NCI-H2196 treated with DMSO at 0.1 percent for 48 hours (cell line): ENCODE measurements around the gene PRKCH.

Experiments
- DNase-seq: peaks from one replicate; lab custom pipeline; 2025; ENCODE audit not compliant: unreplicated experiment; lab: John Stamatoyannopoulos, UW

PRKCH gene

DNA sequence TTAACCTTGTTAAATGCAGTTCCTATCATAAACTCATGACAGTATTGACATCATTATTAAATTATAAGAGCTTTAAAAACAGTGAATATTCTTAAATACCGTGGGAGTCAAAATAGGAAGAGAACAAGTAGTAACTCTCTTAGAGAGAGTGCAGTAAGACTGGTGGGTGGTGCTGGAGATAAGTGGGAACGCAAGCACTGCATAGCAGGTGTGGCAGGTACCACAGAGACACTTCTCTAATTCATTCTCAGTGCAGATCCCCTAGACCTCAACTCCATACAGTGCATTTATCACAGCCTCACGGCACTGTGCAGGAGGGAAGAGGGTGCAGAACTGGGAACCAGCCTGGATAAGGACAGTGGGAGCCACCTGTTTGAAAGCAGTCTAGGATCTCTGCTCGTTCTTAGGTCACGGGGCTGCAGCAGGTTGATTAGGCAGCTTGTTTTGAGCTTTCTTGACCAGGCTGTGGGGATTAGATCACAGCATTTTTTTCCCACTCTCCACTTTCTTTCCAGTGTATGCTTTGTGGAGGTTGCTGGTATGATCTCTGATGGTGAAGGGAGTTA lies 165.6 kb downstream of the PRKCH start:
- DNase-seq, result no peak

DNA sequence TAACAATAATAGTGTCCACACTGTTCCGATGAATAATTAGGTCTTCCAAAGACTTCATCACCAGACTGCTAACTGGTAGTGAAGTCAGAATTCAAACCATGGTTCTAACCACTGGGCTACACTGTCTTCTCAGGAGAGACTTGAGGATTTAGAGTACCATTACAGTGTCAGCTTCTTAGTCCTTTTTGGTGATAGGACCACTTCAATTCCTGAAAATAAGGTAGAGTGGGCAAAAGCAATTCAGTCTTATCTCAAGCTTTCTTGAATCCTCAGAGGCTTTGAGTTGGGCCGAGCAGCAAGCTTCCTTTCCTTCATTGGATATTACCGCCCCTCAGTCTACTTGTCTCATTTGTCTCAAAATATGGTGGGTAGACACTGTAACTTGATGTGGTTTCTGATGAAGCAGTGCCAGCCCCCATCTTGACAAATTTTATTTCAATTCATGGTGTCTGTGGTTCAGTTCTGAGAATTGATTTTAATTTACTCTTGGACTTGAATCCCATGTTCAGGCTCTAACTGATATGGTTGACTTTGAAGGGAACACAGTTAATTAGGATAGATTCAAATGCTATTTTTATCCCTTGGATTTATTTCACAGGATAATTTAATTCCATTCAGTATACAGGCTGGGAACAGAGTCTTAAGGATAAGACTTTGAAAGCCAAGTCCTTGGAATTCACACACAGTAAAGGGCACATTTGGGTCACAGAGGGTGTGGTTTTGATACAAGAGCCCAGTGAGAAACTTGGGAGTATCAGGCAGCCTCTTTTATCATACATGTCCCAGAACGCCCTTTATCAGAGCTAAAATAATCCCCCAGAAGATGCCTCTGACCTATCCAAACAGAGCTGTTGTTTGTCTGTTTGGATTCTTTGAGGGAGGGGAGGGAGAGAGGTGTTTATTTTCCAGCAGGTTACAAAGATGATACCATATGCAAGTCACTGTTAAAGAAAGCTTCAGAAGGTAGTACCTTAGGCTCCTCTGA lies 167.3 kb downstream of the PRKCH start:
- DNase-seq, result no peak

DNA sequence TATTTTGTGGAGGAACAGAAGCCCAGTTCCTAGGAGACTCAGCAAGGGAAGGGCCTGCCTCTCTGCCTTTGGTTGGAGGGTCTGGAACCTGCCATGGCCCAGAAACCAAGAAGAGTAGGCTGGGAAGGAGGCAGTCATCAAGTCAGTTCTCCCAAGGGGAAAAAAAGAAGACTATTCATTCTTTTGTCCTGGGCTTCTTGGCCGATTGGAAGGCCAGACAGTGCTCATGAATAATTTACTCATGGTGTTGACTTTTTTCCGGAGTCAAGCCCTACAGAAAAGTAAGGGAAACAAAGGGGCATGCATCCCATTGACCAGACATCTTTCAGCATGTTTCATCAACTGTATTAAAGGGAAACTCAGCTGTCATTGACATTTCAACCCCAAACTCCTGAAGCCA lies 168.1 kb downstream of the PRKCH start:
- no peak for DNase-seq

DNA sequence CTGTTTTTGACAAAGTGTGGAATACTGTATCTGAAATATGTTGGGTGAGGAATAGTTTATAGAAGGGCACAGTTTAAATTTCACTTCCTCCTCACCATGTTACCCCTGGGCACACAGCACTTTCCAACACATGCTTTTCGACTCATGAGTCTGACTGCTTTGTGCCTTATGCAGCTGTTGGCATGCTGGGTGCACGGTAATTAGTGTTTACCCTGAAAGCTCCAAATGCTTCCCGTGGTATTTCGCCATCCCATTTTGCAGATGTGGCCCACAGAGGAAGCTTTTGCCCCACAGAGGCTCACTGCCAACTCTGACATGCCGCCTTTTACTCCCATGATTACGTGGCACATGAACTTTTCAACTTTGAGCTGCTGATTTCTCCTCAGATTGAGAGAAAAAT lies 168.6 kb downstream of the PRKCH start:
- no peak for DNase-seq

DNA sequence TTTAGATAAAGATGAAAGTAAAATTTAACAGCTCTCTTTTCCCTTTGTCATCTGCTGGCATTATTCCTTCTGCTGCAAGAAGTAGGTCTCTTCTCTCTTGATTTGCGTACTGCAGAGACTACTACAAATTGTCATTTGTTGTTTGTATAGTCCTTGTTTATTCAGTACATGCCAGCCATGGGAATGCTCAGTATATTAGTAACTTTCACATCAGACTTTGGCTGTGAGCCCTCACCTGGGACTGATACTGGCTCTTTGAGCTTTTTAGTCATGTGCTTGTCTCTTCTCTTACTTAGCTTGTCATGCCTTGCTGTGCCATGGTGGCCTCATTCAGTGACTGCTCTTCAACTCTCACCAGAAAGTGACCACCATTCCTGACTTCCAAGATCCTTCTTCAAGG lies 169.8 kb downstream of the PRKCH start:
- DNase-seq, result no peak

DNA sequence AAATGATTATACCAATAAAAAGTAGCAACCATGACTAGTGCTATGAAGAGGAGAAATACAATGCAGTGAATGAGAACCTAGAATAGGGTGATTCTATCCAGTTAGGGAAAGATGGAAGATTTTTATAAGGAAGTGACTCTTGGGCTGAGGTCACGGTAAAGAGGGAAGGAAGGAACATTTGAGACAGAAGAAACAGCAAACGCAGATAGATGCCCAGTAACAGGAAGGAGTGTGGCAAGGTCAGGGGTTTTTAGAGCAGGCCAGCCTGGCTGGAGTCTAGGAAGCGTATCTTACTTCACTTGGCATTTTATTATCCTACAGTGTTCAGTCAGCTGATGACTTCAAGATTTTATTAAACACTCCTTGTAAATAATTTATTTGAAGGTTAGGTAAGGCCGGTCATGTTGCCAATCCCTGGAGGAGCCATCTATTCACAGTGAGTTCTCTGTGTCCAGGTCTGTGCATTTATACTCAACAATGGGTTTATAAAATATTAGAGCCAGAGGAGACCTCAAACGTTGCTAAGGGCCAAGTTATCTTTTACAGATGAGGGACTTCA lies 170.6 kb downstream of the PRKCH start:
- DNase-seq, result no peak

DNA sequence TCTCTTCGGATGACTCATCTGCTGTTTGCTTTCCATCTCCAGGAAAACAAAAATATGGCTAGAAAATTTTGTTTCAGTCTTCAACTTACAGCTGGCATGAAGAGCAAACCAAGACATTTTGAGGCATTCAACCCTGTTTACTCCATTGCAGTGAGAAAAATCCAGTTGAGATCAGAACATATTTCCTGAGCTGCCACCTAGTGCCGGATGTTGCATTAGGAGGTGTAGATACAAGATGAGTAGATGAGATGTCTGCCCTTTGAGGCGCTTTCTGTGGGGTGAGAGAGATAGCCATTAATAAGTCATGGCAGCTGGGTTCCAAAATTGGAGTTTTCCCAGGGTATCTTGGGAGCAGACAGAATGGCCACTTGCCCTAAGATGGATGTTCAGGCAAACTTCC lies 171.1 kb downstream of the PRKCH start:
- no peak for DNase-seq

DNA sequence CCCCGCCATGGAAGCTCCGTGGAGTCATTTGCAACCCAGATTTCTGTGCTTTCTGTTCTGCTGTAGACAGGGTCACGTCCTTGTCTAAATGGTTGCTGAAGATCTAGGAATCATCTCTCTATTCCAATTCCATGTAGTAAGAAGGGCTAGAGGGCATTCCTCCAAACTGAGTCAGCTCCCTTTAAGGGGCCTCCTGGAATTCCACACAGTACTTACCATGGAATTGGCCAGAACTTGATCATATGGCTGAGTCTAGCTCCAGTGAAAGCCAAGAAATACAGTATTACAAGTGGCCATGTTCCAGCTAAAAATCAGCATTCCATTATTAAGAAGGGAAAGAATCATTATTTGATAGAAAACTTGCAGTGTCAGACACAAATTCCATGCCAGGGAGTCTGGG lies 171.9 kb downstream of the PRKCH start:
- no peak for DNase-seq

DNA sequence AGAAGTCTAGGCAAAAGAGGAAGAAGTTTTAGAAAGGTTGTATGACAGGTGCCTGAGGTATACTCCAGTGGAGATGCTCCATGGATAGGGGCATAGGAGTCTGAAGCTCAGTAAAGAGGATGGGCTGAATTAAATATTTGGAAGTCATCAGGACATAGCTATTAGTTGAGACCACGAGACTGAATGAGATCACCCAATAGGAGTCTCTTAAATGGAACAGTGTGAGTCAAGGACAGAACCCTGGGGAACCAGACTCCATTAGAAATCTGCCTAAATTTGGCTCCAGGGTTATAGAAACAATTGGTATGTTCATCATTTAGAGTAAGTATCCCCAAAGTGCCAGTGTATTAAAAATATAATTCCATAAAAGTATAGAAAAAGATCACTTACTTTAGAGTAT lies 172.6 kb downstream of the PRKCH start:
- DNase-seq, result no peak

DNA sequence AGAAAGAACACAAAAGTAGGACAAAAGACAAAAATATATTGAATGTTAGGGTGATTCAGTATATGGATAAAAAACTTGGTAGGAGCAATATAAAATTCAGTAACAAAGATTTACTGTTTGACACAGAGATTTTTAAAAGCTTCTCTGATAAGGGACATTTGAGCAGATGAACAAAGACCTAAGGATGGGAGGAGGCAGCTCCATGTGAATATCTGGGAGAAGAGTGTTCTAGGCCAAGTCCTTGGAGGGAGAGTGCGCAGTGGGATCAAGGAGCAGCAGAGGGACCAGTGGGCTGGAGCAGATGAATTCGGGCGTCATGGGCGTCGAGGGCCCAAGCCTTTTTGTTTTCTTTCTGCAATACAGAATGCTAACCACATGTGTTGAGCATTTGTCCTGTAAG lies 174.4 kb downstream of the PRKCH start:
- no peak for DNase-seq

DNA sequence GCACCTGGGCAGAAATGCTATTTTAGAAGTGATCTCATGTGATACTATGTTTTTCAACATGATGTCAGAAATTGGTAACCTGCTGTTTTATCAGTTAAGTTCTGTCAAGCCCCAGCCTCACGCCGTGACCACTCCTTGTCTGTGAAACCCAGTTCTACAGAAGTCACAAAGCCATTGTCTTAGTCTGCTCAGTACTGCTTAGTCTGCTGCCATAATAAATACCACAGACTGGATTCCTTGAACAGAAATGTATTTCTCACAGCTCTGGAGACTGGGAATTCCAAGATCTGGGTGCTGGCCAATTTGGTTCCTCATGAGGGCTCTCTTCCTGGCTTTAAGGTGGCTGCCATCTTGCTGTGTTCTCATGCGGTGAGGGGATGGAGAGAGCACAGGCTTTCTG lies 176.9 kb downstream of the PRKCH start:
- no peak for DNase-seq

DNA sequence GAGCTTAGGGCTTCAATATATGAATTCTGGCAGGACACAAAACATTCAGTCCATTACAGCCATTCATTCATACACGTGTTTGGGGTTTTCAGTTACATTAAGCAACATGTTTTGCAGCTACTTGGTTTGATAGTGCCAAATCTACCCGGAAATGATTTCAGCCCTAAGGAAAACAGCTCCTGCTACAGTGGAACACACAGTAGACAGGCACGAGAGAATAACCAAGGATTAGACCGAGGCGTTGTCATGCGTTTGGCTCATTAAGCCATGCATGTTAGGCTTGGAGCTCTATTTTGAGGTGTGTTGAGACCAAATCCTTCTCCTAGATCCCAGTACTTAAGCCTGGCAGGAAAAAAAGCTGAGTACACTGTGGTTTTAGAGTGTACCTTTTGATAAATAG lies 177.4 kb downstream of the PRKCH start:
- DNase-seq, result no peak

DNA sequence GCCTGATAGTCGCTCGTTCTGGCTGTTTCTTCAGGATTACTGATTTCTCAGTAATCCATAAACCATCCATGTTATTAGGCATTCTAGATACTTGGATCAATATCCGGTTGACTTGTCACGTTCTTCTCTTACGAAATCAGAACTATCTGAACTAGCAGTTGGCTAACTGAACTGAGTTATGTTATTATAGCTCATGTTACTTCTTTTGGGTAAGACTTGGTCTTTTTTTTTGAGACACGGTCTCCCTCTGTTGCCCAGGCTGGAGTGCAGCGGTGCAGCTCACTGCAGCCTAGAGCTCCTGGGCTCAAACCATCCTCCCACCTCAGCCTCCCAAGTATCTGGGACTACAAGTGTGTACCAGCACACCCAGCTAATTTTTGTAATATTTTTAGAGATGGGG lies 178.6 kb downstream of the PRKCH start:
- no peak for DNase-seq

DNA sequence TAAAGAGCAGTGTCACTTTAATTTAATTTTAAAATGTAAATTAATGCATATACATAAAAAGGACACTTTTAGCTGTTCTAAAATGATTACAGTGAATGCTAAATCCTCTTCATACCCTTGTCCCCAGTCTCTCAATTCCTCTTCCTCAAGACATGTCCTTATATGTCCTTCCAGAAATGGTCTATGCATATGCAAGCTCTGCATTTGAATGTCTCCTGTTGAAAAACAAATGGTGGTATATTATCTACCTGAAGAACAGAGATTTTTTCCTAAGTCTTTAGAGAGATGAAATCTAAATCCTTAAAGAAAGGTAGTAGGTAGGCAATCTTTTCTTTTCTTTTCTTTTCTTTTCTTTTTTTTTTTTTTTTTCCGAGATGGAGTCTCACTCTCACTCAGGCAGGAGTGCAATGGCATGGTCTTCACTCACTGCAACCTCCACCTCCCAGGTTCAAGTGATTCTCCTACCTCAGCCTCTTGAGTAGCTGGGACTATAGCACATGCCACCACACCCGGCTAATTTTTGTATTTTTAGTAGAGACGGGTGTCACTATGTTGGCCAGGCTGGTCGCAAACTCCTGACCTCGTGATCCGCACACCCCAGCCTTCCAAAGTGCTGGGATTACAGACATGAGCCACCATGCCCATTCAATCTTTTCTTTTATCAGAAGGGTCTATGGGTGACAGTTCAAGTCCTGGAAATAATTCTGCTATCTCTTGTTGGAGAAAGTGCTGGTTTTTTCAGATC lies 180.5 kb downstream of the PRKCH start:
- DNase-seq, result no peak

DNA sequence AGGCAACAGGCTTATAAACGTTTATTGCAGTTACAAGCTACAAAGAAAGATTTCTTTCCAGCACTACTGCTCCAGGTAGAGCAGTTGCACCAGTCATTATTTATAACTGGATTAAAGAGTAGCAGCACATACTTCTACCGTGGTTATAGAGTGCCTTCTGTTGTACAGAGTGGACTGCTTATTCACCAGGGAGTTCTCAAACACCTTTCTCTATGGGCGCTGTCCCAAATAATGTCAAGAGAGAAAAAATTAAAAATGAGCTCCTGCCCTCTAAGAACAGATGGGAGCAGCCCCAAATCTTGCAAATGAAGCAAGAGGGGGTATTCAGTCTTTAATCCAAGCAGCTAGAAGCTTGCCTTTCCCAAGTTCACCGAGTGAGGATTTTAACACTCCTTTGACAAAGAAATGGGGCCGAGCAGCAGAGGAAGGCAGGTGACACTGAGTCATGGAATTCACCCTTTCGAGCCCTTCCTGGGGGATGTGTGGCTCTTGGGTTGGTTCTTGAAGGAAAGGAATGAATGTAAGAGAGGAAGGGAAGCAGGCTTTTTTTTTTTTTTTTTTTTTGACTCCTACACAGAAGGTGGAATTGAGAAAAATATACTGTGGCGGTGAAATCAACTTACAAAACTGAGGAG lies 181.2 kb downstream of the PRKCH start:
- DNase-seq, result no peak

DNA sequence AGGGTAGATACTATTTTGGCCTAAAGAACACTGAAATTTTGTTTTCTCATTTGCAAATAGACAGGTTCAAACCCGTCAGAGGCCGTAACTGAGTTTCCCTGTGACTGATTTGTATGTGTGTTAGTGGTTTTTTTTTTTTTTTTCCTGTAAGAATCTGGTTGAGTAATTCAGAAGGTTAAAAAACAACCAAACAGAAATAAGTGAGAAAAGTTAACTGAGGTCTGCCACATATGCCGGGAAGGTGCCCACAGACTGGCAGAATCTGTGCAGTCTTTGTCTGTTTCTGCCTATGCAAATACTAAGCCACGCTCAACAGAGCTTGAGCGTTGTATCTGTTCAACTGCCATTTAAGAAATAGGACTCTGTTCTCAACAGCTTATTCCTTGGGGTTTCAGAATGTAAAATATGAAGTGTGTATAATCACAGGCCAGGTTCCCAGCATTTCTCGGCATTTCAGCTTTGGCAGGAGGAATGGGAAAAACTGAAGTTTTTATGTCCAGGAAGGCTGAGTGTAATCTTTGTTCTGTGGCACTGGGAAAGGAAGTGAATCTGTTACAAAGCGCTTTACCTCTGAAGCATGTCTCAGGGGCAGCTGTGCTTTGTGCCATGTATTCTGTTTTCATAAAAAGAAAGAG lies 181.9 kb downstream of the PRKCH start:
- DNase-seq, result no peak

DNA sequence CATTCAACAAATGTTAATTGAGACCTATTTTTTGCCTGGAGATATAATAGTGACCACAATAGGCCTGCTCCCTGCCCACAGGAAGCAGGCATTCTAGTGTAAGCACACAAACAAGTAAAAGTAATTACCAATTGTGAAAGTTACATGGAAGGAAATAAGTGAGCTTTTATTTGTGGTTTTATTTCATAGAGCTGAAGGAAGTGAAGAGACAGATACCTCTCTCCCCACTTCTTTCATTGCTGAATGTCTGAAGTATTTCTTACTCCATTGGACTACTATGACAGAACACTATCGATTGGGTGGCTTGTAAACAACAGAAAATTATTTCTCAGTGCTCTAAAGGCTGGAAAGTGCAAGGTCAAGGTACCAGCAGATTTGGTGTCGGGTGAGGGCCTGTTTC lies 183.5 kb downstream of the PRKCH start:
- no peak for DNase-seq

DNA sequence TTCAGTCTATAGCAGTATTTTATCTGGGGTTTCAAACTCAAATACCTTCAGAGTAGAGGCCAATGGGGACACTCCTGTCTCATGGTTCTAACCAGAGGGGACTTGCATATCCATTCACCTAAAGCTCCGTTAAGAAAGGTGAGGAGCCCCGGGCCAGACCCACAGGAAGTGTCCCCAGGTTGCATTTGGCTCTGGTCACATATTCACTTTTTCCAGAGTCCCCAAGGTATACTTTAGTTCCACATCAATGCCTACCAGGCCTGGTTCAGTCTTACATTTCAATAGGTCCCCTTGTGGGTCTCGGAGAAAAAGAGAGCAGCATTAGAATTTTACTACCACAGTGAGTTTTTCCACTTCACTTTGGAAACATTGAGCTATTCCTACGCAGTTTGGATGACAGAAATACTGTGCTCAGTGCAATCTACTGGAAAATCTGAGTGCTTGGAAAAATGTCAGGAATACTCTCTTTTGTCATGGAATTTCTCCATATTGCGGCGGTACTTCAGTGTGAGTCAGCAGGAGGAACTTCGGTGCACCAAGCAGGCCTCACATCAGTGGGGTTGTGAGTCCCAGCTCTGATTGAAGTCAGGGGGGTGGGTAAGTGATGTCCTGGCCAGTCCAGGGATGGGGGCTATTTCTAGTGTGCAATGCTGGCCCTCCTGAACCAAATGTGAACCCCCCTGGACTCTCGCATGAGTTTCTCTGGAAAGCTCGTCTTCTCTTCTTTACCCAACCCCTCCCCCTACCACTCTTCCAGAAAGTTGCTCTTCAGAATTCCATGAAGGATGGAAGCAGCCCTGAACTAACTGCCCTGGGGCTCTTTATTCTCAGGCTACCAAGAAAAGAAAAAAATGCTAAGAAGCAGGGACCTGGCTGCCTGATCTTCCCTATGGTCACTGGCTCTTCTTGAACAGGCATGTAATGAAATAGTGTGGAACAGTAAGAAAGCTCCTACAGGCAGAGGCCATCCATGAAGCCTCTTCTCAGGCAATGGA lies 184.7 kb downstream of the PRKCH start:
- no peak for DNase-seq

DNA sequence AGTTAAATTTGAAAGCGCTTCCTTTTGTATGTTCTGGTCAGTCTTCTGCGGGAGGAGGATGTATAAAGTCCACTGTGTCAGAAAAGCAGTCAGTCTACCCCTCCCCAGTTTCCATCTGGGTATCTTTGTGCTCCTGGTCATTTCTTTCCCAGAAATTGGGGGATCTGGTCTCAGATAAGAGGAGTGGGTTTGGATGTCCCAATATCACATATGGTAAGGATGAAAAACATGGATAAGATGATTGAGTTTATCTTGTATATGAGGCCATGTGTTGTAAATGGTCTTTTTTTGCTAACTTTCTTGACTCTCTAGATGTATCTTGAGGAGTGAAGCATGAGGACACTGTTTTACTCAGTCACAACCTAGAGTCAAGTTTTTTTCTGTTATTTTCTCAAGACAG lies 187.1 kb downstream of the PRKCH start:
- DNase-seq, result no peak
